ENCODE results near the gene TMEM141.

Gene TMEM141

GRCh38 chr9:136790640-136791515 lies at the start of gene TMEM141:
Gene TMEM141 (plus strand): TSS chr9:136791344. CDS start chr9:136791371, 27 bp downstream.
- Histone ChIP-seq H3K27ac (ENCODE audit: low read depth, low read length, poor library complexity, severe bottlenecking) (peak within 1 kb of the TSS; percentile 62), H3K9ac (ENCODE audit: low read length) (peak within 1 kb of the TSS; percentile 77), H2AFZ (ENCODE audit: low read length) (peak within 1 kb of the TSS; percentile 61; the same call in 1 of the 2 replicates), H3K27me3 (ENCODE audit: insufficient read depth, low read length) (0 out of 2 replicates have a peak, but pooled peaks cover 4% of the 10 kb centered on the region), H3K4me2 (ENCODE audit: low read length) (peak within 1 kb of the TSS; percentile 81), H3F3A (ENCODE audit: insufficient read depth, low read length) (no peaks in the 10 kb centered on the region), H4K20me1 (ENCODE audit: insufficient read depth, low read length) (no peaks in the 10 kb centered on the region), H3K4me1 (ENCODE audit: insufficient read depth, low read length, severe bottlenecking) (peaks cover 30% of the 10 kb centered on the region), H3K9me3 (ENCODE audit: low read length) (no peaks in the 10 kb centered on the region), H3K36me3 (ENCODE audit: insufficient read depth, low read length) (peaks cover 10% of the 10 kb centered on the region), H3K4me3 (ENCODE audit: low read depth, low read length, poor library complexity, severe bottlenecking) (peak within 1 kb of the TSS; percentile 81), H3K79me2 (ENCODE audit: insufficient read depth, low read length) (no peaks in the 10 kb centered on the region), H3K9me2 (ENCODE audit: low read depth, low read length) (no peaks in the 10 kb centered on the region)
- TF ChIP-seq CTCF (IDR thresholded peaks at IDR 0.05; ENCODE audit: low read length) = no peak
- TF ChIP-seq EZH2 (IDR thresholded peaks at IDR 0.05; ENCODE audit: borderline replicate concordance, low read length) = no peak

DNA sequence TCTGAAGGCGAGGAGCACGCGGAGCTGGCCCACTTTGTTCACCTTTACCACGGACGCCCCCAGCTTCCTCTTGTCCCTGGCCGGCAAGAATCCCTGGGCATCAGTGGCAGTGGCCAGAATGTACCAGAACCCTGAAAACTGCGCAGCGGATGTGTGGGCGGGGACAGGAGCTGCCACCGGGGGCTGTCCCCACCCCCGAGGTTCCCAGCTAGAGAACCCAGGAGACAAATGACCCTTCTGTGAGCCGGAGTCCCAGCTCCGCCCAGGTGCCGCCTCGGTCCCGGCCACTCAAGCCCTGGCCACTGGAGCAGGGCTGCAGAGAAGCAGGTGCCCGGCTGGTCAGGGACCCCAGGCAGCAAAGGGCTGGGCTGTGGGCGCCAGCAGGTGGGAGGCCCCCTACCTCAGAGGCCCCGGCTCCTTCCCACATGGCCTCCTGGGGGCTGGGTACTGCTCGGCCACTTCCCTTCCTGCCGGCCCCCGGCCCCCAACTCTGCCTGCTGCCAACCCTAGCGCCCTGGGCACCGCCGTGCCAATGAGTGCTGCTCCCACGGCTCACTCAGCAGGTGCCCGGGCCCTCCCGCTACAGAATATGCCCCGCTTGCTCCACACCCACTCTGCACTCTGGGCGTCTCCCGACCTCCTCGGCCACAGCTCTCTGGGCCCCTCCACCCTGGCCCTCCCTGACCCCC lies 49.1 kb upstream of the TMEM141 start:
- Histone ChIP-seq H3K4me3 (ENCODE audit: low read depth, low read length, poor library complexity, severe bottlenecking) (no peak overlapping the region), H3K4me2 (ENCODE audit: low read length) (no peak overlapping the region), H3K27me3 (ENCODE audit: insufficient read depth, low read length) (peaks cover 8% of the 10 kb centered on the region; the same call in 1 of the 2 replicates)

More for the DNA sequence above, 49.1 kb upstream of the TMEM141 start:
- Histone ChIP-seq H3K9ac (ENCODE audit: low read length) (no peak overlapping the region), H3K36me3 (ENCODE audit: insufficient read depth, low read length) (no peaks in the 10 kb centered on the region), H3K27ac (ENCODE audit: low read depth, low read length, poor library complexity, severe bottlenecking) (no peak overlapping the region), H4K20me1 (ENCODE audit: insufficient read depth, low read length) (no peaks in the 10 kb centered on the region), H3K4me1 (ENCODE audit: insufficient read depth, low read length, severe bottlenecking) (no peaks in the 10 kb centered on the region), H3K9me2 (ENCODE audit: low read depth, low read length) (no peaks in the 10 kb centered on the region), H2AFZ (ENCODE audit: low read length) (no peak overlapping the region), H3K9me3 (ENCODE audit: low read length) (no peaks in the 10 kb centered on the region), H3F3A (ENCODE audit: insufficient read depth, low read length) (no peaks in the 10 kb centered on the region), H3K79me2 (ENCODE audit: insufficient read depth, low read length) (no peaks in the 10 kb centered on the region)
- TF ChIP-seq CTCF (IDR thresholded peaks at IDR 0.05; ENCODE audit: low read length) (no peak), EZH2 (IDR thresholded peaks at IDR 0.05; ENCODE audit: borderline replicate concordance, low read length) (no peak)

Data from OCI-LY1 (cell line).